HFFc6 (cell line): ENCODE data around the gene HIC1. TPM values are rescaled to one million over a fixed set of nuclear protein-coding genes. Genes with fewer than 3 reads are reported as not detected.

Experiments used
- DNase-seq: peaks from one replicate; pipeline ENCODE4 v3.0.0-alpha.2; 2018
- H3K27ac Mint-ChIP-seq: 2 replicates; pipeline ENCODE4 v1.8.0; 2020; ENCODE audit warnings: mild to moderate bottlenecking, mixed read lengths
- H3K27me3 Mint-ChIP-seq: 2 replicates; pipeline ENCODE4 v1.8.0; 2021; ENCODE audit warnings: mild to moderate bottlenecking, moderate library complexity, mixed read lengths; ENCODE audit not compliant: insufficient read depth
- H3K36me3 Mint-ChIP-seq: 2 replicates; pipeline ENCODE4 v1.8.0; 2021; ENCODE audit warnings: low read depth, mixed read lengths
- H3K4me1 Mint-ChIP-seq: 2 replicates; pipeline ENCODE4 v1.8.0; 2020; ENCODE audit warnings: low read depth, mixed read lengths
- H3K4me3 Mint-ChIP-seq: 2 replicates; pipeline ENCODE4 v1.8.0; 2020; ENCODE audit warnings: mild to moderate bottlenecking, moderate library complexity, mixed read lengths
- H3K9me3 Mint-ChIP-seq: 2 replicates; pipeline ENCODE4 v1.8.0; 2020; ENCODE audit warnings: mild to moderate bottlenecking, mixed read lengths
- total RNA-seq, 6 experiments: library from RNA; stranded (reverse); fragmentation: NEBNext Ultra II Directional; extraction: Animal tissue kit (Norgen Biotek cat#: 25700); gene quantifications; 2 replicates in 1 of 6; 3 replicates in 5 of 6; pipeline ENCODE4 v1.2.3, GENCODE V29; 2021
- TF ChIP-seq, protein P1 (sequence below): fragments of 200-600 bp; sonication (generic); IDR thresholded peaks from 2 replicates; pipeline ENCODE4 v1.5.0; 2021; ENCODE audit warnings: antibody characterized with exemption, mild to moderate bottlenecking

The HIC1 gene
- total RNA-seq, 6 experiments from 2014 or later = 42.7 to 51.9 (median 48.0) TPM

DNA sequence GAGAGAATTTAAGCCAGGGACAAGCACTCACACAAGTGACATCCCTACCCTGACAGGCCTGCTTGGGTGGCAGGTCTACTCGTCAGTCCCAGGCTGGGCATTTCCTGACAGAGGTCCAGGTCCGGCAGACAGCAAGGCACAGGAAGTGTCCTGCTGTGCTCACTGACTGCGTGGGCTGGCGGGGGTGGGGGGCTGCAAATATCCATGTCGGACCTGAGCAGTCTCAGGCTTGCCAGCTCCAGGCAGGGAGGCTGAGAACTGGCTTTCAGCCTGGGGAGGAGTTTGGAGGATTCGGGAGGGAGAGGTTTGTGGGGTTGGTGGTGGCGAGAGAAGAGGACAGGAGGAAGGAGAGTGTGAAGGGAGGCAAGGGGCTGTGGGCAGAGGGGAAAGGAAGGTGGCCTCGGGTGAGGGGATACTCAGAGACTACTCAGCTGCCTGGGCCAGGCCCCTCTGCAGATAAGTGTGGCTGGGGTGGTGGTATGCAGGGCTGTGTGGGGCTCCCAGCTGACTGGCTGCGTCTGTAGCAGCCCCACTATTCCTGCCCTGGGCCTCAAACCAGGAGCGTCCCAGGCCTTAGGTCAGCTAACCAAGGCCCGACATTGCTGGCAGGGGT is 7.8 kb downstream of the HIC1 start:
- Mint-ChIP-seq H3K27ac (peak overlapping the region; percentile 95), H3K27me3 (peaks cover 48% of the 10 kb centered on the region), H3K4me1 (peaks cover 85% of the 10 kb centered on the region), H3K4me3 (peak overlapping the region; percentile 27), H3K9me3 (no peaks in the 10 kb centered on the region; the same call in 1 of the 2 replicates), H3K36me3 (peaks cover 36% of the 10 kb centered on the region)
- TF ChIP-seq, protein P1, sequence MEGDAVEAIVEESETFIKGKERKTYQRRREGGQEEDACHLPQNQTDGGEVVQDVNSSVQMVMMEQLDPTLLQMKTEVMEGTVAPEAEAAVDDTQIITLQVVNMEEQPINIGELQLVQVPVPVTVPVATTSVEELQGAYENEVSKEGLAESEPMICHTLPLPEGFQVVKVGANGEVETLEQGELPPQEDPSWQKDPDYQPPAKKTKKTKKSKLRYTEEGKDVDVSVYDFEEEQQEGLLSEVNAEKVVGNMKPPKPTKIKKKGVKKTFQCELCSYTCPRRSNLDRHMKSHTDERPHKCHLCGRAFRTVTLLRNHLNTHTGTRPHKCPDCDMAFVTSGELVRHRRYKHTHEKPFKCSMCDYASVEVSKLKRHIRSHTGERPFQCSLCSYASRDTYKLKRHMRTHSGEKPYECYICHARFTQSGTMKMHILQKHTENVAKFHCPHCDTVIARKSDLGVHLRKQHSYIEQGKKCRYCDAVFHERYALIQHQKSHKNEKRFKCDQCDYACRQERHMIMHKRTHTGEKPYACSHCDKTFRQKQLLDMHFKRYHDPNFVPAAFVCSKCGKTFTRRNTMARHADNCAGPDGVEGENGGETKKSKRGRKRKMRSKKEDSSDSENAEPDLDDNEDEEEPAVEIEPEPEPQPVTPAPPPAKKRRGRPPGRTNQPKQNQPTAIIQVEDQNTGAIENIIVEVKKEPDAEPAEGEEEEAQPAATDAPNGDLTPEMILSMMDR = no peak
- DNase-seq = no peak

DNA sequence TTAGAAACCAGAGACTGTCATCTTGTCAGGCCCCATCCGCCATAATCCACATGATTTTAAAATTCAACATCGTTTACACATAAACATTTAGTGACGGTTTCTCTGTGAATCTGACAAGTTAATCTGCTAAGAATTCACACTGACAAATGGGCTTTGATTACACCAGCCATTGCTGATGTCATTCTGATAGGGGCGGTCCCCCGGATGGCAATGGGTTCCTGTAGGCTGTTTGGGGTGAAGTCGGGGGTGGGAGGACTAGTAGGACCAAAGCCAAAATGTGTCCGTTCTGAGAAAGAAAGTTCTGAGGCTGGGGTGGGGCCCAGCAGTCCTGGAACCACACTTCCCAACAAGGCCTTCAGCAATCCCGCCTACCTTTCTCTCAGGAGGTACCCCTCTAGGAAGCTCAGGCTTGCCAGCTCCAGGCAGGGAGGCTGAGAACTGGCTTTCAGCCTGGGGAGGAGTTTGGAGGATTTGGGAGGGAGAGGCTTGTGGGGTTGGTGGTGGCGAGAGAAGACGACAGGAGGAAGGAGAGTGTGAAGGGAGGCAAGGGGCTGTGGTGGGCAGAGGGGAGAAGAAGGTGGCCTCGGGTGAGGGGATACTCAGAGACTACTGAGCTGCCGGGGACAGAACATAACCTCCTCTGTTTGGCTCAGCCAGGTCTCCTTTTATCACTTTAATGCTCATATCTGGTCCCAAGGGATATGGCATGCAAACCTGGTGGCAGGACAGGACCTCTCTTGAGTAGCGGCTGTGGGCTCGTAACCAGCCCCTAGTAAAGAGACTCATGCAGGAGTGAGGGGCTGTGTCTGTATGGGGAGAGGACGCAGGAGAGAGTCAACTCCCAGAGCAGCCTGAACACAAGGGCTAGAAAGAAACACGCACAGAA is 8.6 kb downstream of the HIC1 start:
- no peak for DNase-seq
- H3K4me3 Mint-ChIP-seq = peak overlapping the region; percentile 27

DNA sequence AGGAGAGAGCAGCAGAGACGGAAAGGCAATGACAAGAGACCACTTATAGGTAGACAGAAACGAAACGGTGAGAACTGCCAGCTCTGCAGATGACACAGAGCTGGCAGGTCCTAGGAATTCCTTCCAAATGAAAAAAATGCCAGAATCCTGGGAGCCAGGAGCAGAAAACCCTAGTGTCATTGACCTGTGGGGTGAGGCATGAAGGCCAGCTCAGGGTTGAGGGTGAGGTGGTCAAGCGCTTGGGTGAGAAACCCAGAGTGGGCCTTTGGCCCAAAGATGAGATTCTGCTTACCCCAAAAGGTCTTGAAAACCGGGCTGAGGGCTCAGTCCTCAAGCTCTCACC is 9.2 kb downstream of the HIC1 start:
- Mint-ChIP-seq H3K4me1 (peaks cover 100% of the 10 kb centered on the region), H3K9me3 (no peaks in the 10 kb centered on the region; the same call in 1 of the 2 replicates), H3K36me3 (peaks cover 42% of the 10 kb centered on the region), H3K4me3 (peak overlapping the region; percentile 27), H3K27me3 (peaks cover 55% of the 10 kb centered on the region), H3K27ac (peak overlapping the region; percentile 95)
- no peak for DNase-seq
- TF ChIP-seq, protein P1 = no peak

More for the DNA sequence above, 8.6 kb downstream of the HIC1 start:
- TF ChIP-seq, protein P1 = no peak
- peaks cover 93% of the 10 kb centered on the region for H3K4me1 Mint-ChIP-seq
- peaks cover 50% of the 10 kb centered on the region for H3K27me3 Mint-ChIP-seq
- H3K9me3 Mint-ChIP-seq = no peaks in the 10 kb centered on the region; the same call in 1 of the 2 replicates
- peak overlapping the region; percentile 95 for H3K27ac Mint-ChIP-seq
- peaks cover 36% of the 10 kb centered on the region for H3K36me3 Mint-ChIP-seq

DNA sequence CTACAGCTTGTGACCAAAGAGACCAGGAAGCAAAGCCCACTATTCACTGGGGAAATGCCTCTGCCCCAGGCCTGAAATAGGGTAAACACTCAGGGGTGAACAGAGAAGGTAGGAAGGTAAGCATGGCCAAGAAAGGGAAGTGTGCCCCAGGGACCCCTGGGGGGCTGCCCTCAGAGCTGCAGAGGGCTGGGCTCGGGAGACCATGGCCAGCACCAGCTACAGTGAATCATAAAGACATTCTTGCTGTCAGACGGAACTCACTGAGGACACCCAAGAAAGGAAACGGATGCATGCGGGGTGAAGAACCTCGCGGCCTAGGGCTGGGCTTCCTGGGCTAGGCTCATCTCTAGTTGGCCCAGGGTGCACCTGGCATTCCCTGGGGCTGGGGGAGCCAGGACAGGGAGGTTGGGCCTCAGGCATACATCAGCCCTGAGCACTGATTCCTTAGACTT is 9.6 kb downstream of the HIC1 start:
- Mint-ChIP-seq H3K4me1 (peaks cover 100% of the 10 kb centered on the region), H3K4me3 (peak overlapping the region; percentile 27), H3K9me3 (no peaks in the 10 kb centered on the region; the same call in 1 of the 2 replicates), H3K36me3 (peaks cover 40% of the 10 kb centered on the region), H3K27ac (peak overlapping the region; percentile 95), H3K27me3 (peaks cover 53% of the 10 kb centered on the region)
- TF ChIP-seq, protein P1 = no peak
- DNase-seq = no peak

DNA sequence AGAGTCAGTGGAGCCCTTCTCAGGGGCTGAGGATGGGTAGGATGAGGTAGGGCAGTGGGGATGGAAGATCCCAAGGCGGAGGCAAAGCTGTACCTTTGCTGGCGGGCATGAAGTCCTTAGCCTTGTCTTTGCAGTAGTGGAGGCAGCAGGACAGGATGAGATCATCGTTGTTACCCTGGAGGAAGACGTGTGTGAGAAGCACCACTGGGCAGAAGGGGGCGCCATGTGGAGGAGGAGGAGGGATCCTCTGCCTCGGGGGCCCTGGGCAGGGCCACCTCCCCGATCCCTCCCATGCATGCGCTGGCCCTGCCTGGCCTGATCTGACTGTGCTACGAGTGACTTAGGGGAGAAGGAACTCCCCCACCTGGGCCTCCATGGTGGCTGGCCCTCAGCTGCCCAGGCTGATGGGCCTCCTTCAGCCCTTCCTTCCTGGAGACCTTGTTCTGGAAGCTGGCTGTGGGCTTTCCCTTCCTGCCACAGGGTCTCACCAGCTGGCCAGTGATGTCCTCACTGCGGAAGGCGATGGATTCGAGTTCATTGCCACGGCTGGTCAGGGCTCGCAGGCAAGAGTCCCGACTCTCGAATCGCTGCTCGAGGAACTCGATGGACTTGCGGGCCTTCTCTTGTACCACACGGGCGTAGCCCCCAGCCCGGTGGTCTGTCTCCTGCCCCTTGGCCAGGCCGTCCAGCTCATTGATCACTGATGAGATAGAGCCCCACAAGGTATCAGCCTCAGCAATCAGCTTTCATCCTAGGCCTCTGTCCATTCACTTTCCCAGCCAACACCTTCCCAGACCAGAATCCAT is 10.3 kb downstream of the HIC1 start:
- Mint-ChIP-seq H3K27ac (peak overlapping the region; percentile 95), H3K4me1 (peaks cover 100% of the 10 kb centered on the region), H3K27me3 (peaks cover 53% of the 10 kb centered on the region), H3K36me3 (peaks cover 44% of the 10 kb centered on the region), H3K9me3 (peaks cover 3% of the 10 kb centered on the region; the same call in 1 of the 2 replicates), H3K4me3 (peak overlapping the region; percentile 49)
- TF ChIP-seq, protein P1 = peak; percentile 82
- DNase-seq = peak; percentile 72
